ENCODE measurements around the gene SFT2D2.

The SFT2D2 gene

GRCh38 chr1:168288311-168289052, 62.7 kb downstream of the SFT2D2 start:
- no peak for TF ChIP-seq CTCF (IDR thresholded peaks at IDR 0.05; ENCODE audit: low read length, missing control alignments)
- H3K4me3 ChIP-seq (replicated peaks; ENCODE audit: low read depth, low read length), result no peak overlapping the region
- DNase-seq (ENCODE audit: low read depth), result peak; percentile 68

GRCh38 chr1:168291222-168291837, 65.5 kb downstream of the SFT2D2 start:
- no peak for DNase-seq (ENCODE audit: low read depth)
- no peak overlapping the region for H3K4me3 ChIP-seq (replicated peaks; ENCODE audit: low read depth, low read length)
- TF ChIP-seq CTCF (IDR thresholded peaks at IDR 0.05; ENCODE audit: low read length, missing control alignments), result no peak

- no peak overlapping the region for H3K4me3 ChIP-seq (replicated peaks; ENCODE audit: low read depth, low read length)
- DNase-seq (ENCODE audit: low read depth), result peak; percentile 31
- no peak for TF ChIP-seq CTCF (IDR thresholded peaks at IDR 0.05; ENCODE audit: low read length, missing control alignments)
These were observed 67.6 kb downstream of the SFT2D2 start for GRCh38 chr1:168293356-168293755.

- TF ChIP-seq CTCF (IDR thresholded peaks at IDR 0.05; ENCODE audit: low read length, missing control alignments), result no peak
- H3K4me3 ChIP-seq (replicated peaks; ENCODE audit: low read depth, low read length), result no peak overlapping the region
- DNase-seq (ENCODE audit: low read depth), result no peak
These were observed 69.8 kb downstream of the SFT2D2 start for GRCh38 chr1:168295411-168296114.

- DNase-seq (ENCODE audit: low read depth), result no peak
- TF ChIP-seq CTCF (IDR thresholded peaks at IDR 0.05; ENCODE audit: low read length, missing control alignments), result no peak
- H3K4me3 ChIP-seq (replicated peaks; ENCODE audit: low read depth, low read length), result no peak overlapping the region
These were observed 71.4 kb downstream of the SFT2D2 start for GRCh38 chr1:168297019-168297730.

GRCh38 chr1:168298446-168298845, 72.6 kb downstream of the SFT2D2 start:
- TF ChIP-seq CTCF (IDR thresholded peaks at IDR 0.05; ENCODE audit: low read length, missing control alignments), result no peak
- no peak overlapping the region for H3K4me3 ChIP-seq (replicated peaks; ENCODE audit: low read depth, low read length)
- DNase-seq (ENCODE audit: low read depth), result no peak

All from fibroblast of pulmonary artery (primary cell).